ENCODE measurements around the gene RAB1B.

DNA sequence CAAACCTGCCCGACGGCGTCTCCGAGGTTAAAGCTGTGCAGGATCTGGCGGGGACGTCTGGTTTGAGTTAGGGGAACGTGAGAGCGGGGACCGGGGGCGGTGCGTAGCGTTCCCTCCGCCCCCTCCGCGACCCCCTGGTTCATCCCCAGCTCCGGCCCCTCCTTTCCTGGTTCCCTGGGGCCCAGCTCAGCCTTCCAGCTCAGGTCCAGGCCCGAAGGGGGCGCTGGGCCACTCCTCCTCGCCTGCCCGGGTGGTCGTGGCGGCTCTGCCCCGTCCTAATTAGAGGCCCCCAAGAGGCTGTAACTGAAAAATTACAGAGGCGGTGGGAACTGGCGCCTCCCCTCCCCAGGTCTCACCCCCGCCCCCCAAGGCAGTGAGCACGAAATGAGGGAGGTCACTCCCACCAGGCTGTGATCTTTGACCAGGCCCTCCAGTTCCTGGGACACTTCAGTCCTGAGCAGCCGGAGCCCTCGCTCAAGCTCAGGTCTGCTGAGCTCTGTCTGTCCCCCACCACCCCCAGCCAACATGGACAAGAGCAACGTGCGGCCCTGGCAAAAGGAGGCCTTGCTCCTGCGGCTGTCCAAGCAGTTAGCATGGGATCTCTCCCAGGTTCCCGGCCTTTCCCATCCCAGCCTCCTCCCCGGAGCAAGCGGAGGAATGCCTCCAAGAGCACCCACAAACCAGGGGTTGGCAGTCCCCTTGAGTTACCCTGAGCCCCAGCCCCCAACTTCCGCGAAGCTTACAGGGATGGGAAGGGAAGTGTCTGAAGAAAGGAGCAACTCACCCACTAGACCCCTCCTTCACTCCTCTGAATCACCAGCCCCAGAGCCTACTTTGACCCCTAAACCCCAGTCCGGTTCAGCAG lies 45.1 kb downstream of the RAB1B start:
- TF ChIP-seq POLR2AphosphoS5 (IDR thresholded peaks at IDR 0.05; ENCODE audit: low read depth, low read length) (no peak), SIN3A (IDR thresholded peaks at IDR 0.05; ENCODE audit: borderline replicate concordance, insufficient read depth, low read length) (no peak), TAF1 (IDR thresholded peaks at IDR 0.05; ENCODE audit: borderline replicate concordance, insufficient read depth, low read length) (no peak), FOXP2 (optimal IDR thresholded peaks at IDR 0.05; ENCODE audit: borderline replicate concordance, extremely low read depth, extremely low read length, insufficient read depth) (no peak)
- TF ChIP-seq, protein P1, sequence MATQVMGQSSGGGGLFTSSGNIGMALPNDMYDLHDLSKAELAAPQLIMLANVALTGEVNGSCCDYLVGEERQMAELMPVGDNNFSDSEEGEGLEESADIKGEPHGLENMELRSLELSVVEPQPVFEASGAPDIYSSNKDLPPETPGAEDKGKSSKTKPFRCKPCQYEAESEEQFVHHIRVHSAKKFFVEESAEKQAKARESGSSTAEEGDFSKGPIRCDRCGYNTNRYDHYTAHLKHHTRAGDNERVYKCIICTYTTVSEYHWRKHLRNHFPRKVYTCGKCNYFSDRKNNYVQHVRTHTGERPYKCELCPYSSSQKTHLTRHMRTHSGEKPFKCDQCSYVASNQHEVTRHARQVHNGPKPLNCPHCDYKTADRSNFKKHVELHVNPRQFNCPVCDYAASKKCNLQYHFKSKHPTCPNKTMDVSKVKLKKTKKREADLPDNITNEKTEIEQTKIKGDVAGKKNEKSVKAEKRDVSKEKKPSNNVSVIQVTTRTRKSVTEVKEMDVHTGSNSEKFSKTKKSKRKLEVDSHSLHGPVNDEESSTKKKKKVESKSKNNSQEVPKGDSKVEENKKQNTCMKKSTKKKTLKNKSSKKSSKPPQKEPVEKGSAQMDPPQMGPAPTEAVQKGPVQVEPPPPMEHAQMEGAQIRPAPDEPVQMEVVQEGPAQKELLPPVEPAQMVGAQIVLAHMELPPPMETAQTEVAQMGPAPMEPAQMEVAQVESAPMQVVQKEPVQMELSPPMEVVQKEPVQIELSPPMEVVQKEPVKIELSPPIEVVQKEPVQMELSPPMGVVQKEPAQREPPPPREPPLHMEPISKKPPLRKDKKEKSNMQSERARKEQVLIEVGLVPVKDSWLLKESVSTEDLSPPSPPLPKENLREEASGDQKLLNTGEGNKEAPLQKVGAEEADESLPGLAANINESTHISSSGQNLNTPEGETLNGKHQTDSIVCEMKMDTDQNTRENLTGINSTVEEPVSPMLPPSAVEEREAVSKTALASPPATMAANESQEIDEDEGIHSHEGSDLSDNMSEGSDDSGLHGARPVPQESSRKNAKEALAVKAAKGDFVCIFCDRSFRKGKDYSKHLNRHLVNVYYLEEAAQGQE (IDR thresholded peaks at IDR 0.05; ENCODE audit: insufficient read depth in 1 of 2, low read depth in 2 of 2, low read length in 2 of 2): no peak
